Panc1 (cell line): Measurements from ENCODE around the gene GBF1. TPM values are rescaled to one million over a fixed set of nuclear protein-coding genes. Genes with fewer than 3 reads are reported as not detected.

Source experiments
- ATAC-seq: fragments of 200-7000 bp; cut with Tn5 transposase; 2 replicates; pipeline ENCODE4 v1.9.1; 2020; ENCODE audit warnings: mild to moderate bottlenecking, moderate library complexity
- BruUV-seq: library from RNA; stranded (reverse); fragments of 400-500 nt; replicated peaks from 2 replicates; lab custom pipeline; 2021; lab: Mats Ljungman, UMichigan
- CTCF ChIA-PET: fragments of 300-600 bp; sonication (Branson Sonifier 250); formaldehyde crosslinking; loops from one replicate; lab custom pipeline; 2022; ENCODE audit warnings: antibody characterized with exemption; lab: Charles Lee
- POLR2A ChIA-PET: fragments of 300-600 bp; sonication (Branson Sonifier 250); formaldehyde crosslinking; loops from one replicate; lab custom pipeline; 2022; ENCODE audit warnings: antibody characterized with exemption; lab: Charles Lee
- DNase-seq: peaks from one replicate; pipeline ENCODE4 v3.0.0-alpha.2; 2010; ENCODE audit warnings: low read depth, low spot score
- H3K27ac ChIP-seq: 2 replicates; pipeline ENCODE4 v1.5.1; 2011; ENCODE audit warnings: mild to moderate bottlenecking, low read length, inconsistent platforms
- H3K27me3 ChIP-seq: fragments of 200-500 bp; sonication (Bioruptor generic); 2 replicates; pipeline ENCODE4 v1.6.0; 2014; ENCODE audit warnings: low read length, inconsistent platforms; ENCODE audit not compliant: control insufficient read depth, insufficient read depth
- H3K36me3 ChIP-seq: fragments of 200-500 bp; sonication (Bioruptor generic); 2 replicates; pipeline ENCODE4 v1.5.1; 2014; ENCODE audit warnings: inconsistent platforms, mild to moderate bottlenecking, low read length, moderate library complexity; ENCODE audit not compliant: control insufficient read depth, insufficient read depth
- H3K4me1 ChIP-seq: 2 replicates; pipeline ENCODE4 v1.5.1; 2011; ENCODE audit warnings: inconsistent platforms, mild to moderate bottlenecking, low read length, moderate library complexity; ENCODE audit not compliant: control insufficient read depth, insufficient read depth
- H3K4me3 ChIP-seq, 2 experiments: 2 replicates each; pipeline ENCODE4 v1.5.1; 2011 to 2012; ENCODE audit warnings: low read depth in 2 of 2, low read length in 2 of 2, mild to moderate bottlenecking in 2 of 2, inconsistent platforms in 1 of 2, moderate library complexity in 1 of 2
- H3K9me3 ChIP-seq: fragments of 200-500 bp; sonication (Bioruptor generic); 2 replicates; pipeline ENCODE4 v1.5.1; 2014; ENCODE audit warnings: low read depth, mild to moderate bottlenecking, inconsistent platforms, low read length, moderate library complexity; ENCODE audit not compliant: control insufficient read depth, insufficient read depth
- POLR2AphosphoS5 ChIP-seq: IDR thresholded peaks from 2 replicates; pipeline ENCODE4 v1.6.1; 2012; ENCODE audit warnings: mild to moderate bottlenecking, low read depth, low read length, moderate library complexity
- SIN3A ChIP-seq: IDR thresholded peaks from 2 replicates; pipeline ENCODE4 v1.6.1; 2012; ENCODE audit warnings: low read depth, mild to moderate bottlenecking, low read length, moderate library complexity, borderline replicate concordance; ENCODE audit not compliant: insufficient read depth
- TCF7L2 ChIP-seq: IDR thresholded peaks from 2 replicates; pipeline ENCODE4 v1.6.1; 2011; ENCODE audit warnings: mild to moderate bottlenecking, low read depth, low read length, inconsistent platforms
- in situ Hi-C: cut with HindIII; loops from 2 replicates; pipeline ENCODE4 v1.10.0; 2016; ENCODE audit warnings: low sequenced_read_pairs, low pct_unique_long_range_greater_than_20kb
- intact Hi-C: fragments of 100-400 bp; cut with micrococcal nuclease; formaldehyde crosslinking; loops from one replicate; pipeline ENCODE4 v1.10.0; 2022; ENCODE audit not compliant: unreplicated experiment
- total RNA-seq: library from RNA; stranded (reverse); gene quantifications from one replicate; pipeline ENCODE4 v1.2.1, GENCODE V29; 2021; ENCODE audit not compliant: unreplicated experiment
- TF ChIP-seq, protein P1 (sequence below): fragments of 450-650 bp; IDR thresholded peaks from 2 replicates; pipeline ENCODE4 v1.5.1; 2017; ENCODE audit warnings: mild to moderate bottlenecking
- TF ChIP-seq, protein P2 (sequence below), 2 experiments: IDR thresholded peaks; 2 replicates each; pipeline ENCODE4 v1.6.1; 2011 to 2012; ENCODE audit warnings: low read depth in 2 of 2, control low read depth in 1 of 2, low read length in 1 of 2, mild to moderate bottlenecking in 1 of 2, moderate library complexity in 1 of 2; ENCODE audit not compliant: insufficient read depth in 1 of 2

The GBF1 gene
- total RNA-seq, 1 experiment from 2014 or later = 65.0 TPM

DNA sequence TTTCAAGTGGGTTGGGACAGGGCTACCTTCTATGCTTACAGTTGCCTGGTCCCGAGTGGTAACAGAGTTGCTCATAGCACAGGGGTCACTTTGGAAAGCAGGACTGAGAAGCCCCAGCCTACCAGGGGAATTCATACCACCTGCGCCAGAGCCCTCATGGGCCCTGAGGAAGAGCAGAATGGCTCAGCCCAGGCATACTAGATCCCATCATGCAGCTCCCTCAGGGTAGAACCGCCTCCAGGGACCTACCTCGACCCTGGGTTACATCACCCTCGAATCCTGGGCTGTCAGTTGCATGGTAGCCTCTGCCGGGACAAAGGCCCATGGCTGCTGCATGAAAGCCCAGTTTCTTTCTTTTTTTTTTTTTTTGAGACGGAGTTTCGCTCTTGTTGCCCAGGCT, 184.1 kb downstream of the GBF1 start:
- Histone ChIP-seq H3K27me3 (no peaks in the 10 kb centered on the region), H3K4me3 (no peak overlapping the region), H3K27ac (no peak overlapping the region), H3K4me1 (0 out of 2 replicates have a peak, but pooled peaks cover 5% of the 10 kb centered on the region), H3K9me3 (no peaks in the 10 kb centered on the region), H3K36me3 (no peaks in the 10 kb centered on the region; the same call in 1 of the 2 replicates)
- CTCF ChIA-PET = no interaction called here
- in situ Hi-C loops (no loop called here), intact Hi-C loops (no loop called here)
- TF ChIP-seq SIN3A (no peak), TCF7L2 (no peak), POLR2AphosphoS5 (no peak)
- TF ChIP-seq, protein P1, sequence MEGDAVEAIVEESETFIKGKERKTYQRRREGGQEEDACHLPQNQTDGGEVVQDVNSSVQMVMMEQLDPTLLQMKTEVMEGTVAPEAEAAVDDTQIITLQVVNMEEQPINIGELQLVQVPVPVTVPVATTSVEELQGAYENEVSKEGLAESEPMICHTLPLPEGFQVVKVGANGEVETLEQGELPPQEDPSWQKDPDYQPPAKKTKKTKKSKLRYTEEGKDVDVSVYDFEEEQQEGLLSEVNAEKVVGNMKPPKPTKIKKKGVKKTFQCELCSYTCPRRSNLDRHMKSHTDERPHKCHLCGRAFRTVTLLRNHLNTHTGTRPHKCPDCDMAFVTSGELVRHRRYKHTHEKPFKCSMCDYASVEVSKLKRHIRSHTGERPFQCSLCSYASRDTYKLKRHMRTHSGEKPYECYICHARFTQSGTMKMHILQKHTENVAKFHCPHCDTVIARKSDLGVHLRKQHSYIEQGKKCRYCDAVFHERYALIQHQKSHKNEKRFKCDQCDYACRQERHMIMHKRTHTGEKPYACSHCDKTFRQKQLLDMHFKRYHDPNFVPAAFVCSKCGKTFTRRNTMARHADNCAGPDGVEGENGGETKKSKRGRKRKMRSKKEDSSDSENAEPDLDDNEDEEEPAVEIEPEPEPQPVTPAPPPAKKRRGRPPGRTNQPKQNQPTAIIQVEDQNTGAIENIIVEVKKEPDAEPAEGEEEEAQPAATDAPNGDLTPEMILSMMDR = no peak
- TF ChIP-seq, protein P2, sequence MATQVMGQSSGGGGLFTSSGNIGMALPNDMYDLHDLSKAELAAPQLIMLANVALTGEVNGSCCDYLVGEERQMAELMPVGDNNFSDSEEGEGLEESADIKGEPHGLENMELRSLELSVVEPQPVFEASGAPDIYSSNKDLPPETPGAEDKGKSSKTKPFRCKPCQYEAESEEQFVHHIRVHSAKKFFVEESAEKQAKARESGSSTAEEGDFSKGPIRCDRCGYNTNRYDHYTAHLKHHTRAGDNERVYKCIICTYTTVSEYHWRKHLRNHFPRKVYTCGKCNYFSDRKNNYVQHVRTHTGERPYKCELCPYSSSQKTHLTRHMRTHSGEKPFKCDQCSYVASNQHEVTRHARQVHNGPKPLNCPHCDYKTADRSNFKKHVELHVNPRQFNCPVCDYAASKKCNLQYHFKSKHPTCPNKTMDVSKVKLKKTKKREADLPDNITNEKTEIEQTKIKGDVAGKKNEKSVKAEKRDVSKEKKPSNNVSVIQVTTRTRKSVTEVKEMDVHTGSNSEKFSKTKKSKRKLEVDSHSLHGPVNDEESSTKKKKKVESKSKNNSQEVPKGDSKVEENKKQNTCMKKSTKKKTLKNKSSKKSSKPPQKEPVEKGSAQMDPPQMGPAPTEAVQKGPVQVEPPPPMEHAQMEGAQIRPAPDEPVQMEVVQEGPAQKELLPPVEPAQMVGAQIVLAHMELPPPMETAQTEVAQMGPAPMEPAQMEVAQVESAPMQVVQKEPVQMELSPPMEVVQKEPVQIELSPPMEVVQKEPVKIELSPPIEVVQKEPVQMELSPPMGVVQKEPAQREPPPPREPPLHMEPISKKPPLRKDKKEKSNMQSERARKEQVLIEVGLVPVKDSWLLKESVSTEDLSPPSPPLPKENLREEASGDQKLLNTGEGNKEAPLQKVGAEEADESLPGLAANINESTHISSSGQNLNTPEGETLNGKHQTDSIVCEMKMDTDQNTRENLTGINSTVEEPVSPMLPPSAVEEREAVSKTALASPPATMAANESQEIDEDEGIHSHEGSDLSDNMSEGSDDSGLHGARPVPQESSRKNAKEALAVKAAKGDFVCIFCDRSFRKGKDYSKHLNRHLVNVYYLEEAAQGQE (IDR thresholded peaks at IDR 0.05; ENCODE audit: insufficient read depth in 1 of 2, low read depth in 2 of 2, low read length in 1 of 2) = no peak
- POLR2A ChIA-PET = no interaction called here
- DNase-seq = no peak
- BruUV-seq = no TSS peak
- ATAC-seq = no peak

DNA sequence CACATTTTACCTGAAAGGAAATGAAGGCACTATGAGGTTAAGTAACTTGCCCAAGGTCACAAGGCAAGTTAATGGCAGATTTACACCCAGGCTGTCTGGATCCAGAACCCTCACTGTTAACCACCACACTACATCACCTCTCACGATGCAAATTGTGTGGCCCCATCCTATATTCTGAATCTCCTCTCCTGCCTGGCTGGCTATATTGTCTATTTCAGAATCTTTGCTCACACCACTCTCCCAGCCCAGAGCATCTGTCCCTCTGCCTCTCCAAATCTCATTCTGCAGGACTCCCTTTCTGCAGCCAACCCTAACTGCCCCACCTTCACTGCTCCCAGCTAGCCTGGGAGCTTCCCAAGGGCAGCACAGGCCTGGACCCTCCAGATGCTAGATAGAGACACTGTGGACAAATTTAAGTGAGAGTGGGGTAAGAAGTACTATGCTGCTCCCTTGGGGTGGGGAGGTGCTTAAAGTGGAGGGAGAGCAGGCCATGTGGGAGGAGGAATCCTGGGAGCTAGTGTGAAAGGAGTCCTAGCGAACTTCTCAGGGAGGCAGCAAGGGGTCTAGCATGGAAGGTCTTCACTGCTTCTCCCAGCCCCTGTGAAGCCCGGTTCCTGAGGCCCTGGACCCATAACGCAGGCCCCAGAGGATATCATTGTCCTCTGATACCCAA, 186.3 kb downstream of the GBF1 start:
- Histone ChIP-seq H3K9me3 (no peaks in the 10 kb centered on the region), H3K27ac (peak overlapping the region; percentile 97), H3K4me3 (peak overlapping the region; percentile 88 to 98), H3K4me1 (peaks cover 14% of the 10 kb centered on the region), H3K27me3 (no peaks in the 10 kb centered on the region), H3K36me3 (no peaks in the 10 kb centered on the region; the same call in 1 of the 2 replicates)
- DNase-seq = no peak
- peak; percentile 31 for ATAC-seq
- intact Hi-C loops (loop anchor here (5.0 kb wide), 1 partner anchor 46 kb away; no protein-coding TSS in a partner anchor), in situ Hi-C loops (no loop called here)
- ChIA-PET POLR2A (no interaction called here), CTCF (interaction anchor here (1.0 to 1.4 kb wide), 2 partner anchors 9 to 79 kb away, joined by 4 to 7 read pairs; no protein-coding TSS in a partner anchor)
- TF ChIP-seq, protein P2 (IDR thresholded peaks at IDR 0.05; ENCODE audit: insufficient read depth in 1 of 2, low read depth in 2 of 2, low read length in 1 of 2) = no peak
- no peak for TF ChIP-seq POLR2AphosphoS5
- TF ChIP-seq, protein P1 = no peak
- no peak for TF ChIP-seq TCF7L2
- no peak for TF ChIP-seq SIN3A
- no TSS peak for BruUV-seq
